ENCODE measurements around the gene SPTLC3.

SPTLC3 gene

GRCh38 chr20:13117200-13117599 lies 108.4 kb downstream of the SPTLC3 start:
- no peaks in the 10 kb centered on the region for H3K27me3 ChIP-seq
- H3K4me3 ChIP-seq (ENCODE audit: low read depth in 1 of 2, low read length in 1 of 2) = no peak overlapping the region
- H3K4me1 ChIP-seq (ENCODE audit: control insufficient read depth in 1 of 2, insufficient read depth in 1 of 2, low read depth in 1 of 2, low read length in 1 of 2) = no peaks in the 10 kb centered on the region
- H3K27ac ChIP-seq = no peak overlapping the region
- TF ChIP-seq CTCF (IDR thresholded peaks at IDR 0.05) = no peak
- H3K9me3 ChIP-seq = no peaks in the 10 kb centered on the region
- H3K36me3 ChIP-seq = no peaks in the 10 kb centered on the region

GRCh38 chr20:13118676-13119075 lies 109.9 kb downstream of the SPTLC3 start:
- Histone ChIP-seq H3K27ac (no peak overlapping the region), H3K36me3 (no peaks in the 10 kb centered on the region), H3K27me3 (no peaks in the 10 kb centered on the region), H3K4me1 (ENCODE audit: control insufficient read depth in 1 of 2, insufficient read depth in 1 of 2, low read depth in 1 of 2, low read length in 1 of 2) (no peaks in the 10 kb centered on the region), H3K9me3 (no peaks in the 10 kb centered on the region), H3K4me3 (ENCODE audit: low read depth in 1 of 2, low read length in 1 of 2) (no peak overlapping the region)
- TF ChIP-seq CTCF (IDR thresholded peaks at IDR 0.05) = no peak

- Histone ChIP-seq H3K27ac (no peak overlapping the region), H3K27me3 (no peaks in the 10 kb centered on the region), H3K9me3 (no peaks in the 10 kb centered on the region), H3K4me1 (ENCODE audit: control insufficient read depth in 1 of 2, insufficient read depth in 1 of 2, low read depth in 1 of 2, low read length in 1 of 2) (no peaks in the 10 kb centered on the region), H3K4me3 (ENCODE audit: low read depth in 1 of 2, low read length in 1 of 2) (no peak overlapping the region), H3K36me3 (no peaks in the 10 kb centered on the region)
- TF ChIP-seq CTCF (IDR thresholded peaks at IDR 0.05) = peak; percentile 23
These were observed 110.8 kb downstream of the SPTLC3 start for GRCh38 chr20:13119583-13119982.

- no peaks in the 10 kb centered on the region for H3K4me1 ChIP-seq (ENCODE audit: control insufficient read depth in 1 of 2, insufficient read depth in 1 of 2, low read depth in 1 of 2, low read length in 1 of 2)
- no peak for TF ChIP-seq CTCF (IDR thresholded peaks at IDR 0.05)
These were observed 111.7 kb downstream of the SPTLC3 start for GRCh38 chr20:13120471-13120870.

GRCh38 chr20:13121840-13122515 lies 113.2 kb downstream of the SPTLC3 start:
- Histone ChIP-seq H3K36me3 (no peaks in the 10 kb centered on the region), H3K9me3 (no peaks in the 10 kb centered on the region), H3K4me3 (ENCODE audit: low read depth in 1 of 2, low read length in 1 of 2) (no peak overlapping the region), H3K27me3 (no peaks in the 10 kb centered on the region), H3K4me1 (ENCODE audit: control insufficient read depth in 1 of 2, insufficient read depth in 1 of 2, low read depth in 1 of 2, low read length in 1 of 2) (no peaks in the 10 kb centered on the region), H3K27ac (no peak overlapping the region)
- TF ChIP-seq CTCF (IDR thresholded peaks at IDR 0.05) = no peak

More at GRCh38 chr20:13120471-13120870, 111.7 kb downstream of the SPTLC3 start:
- no peaks in the 10 kb centered on the region for H3K9me3 ChIP-seq
- no peaks in the 10 kb centered on the region for H3K27me3 ChIP-seq
- no peaks in the 10 kb centered on the region for H3K36me3 ChIP-seq
- no peak overlapping the region for H3K27ac ChIP-seq
- no peak overlapping the region for H3K4me3 ChIP-seq (ENCODE audit: low read depth in 1 of 2, low read length in 1 of 2)

All from neutrophil (primary cell).